Glutamatergic neuron (in vitro differentiated cells): ENCODE measurements around the gene ARHGAP24. TPM values are rescaled to one million over a fixed set of nuclear protein-coding genes. Genes with fewer than 3 reads are reported as not detected.

ENCODE experiments used
- DNase-seq: peaks from one replicate; pipeline ENCODE4 v3.0.0; 2022
- H3K27ac Mint-ChIP-seq: one replicate; pipeline ENCODE4 v1.8.0; 2020; ENCODE audit warnings: mild to moderate bottlenecking, mixed read lengths, inconsistent platforms; ENCODE audit not compliant: unreplicated experiment
- H3K27me3 Mint-ChIP-seq: one replicate; pipeline ENCODE4 v1.8.0; 2020; ENCODE audit warnings: mild to moderate bottlenecking, moderate library complexity, mixed read lengths, inconsistent platforms; ENCODE audit not compliant: unreplicated experiment
- H3K36me3 Mint-ChIP-seq: one replicate; pipeline ENCODE4 v1.8.0; 2020; ENCODE audit warnings: mild to moderate bottlenecking, mixed read lengths, inconsistent platforms; ENCODE audit not compliant: unreplicated experiment
- H3K4me1 Mint-ChIP-seq: one replicate; pipeline ENCODE4 v1.8.0; 2020; ENCODE audit warnings: mild to moderate bottlenecking, low read depth, mixed read lengths, inconsistent platforms; ENCODE audit not compliant: unreplicated experiment
- H3K4me3 Mint-ChIP-seq: one replicate; pipeline ENCODE4 v1.8.0; 2020; ENCODE audit warnings: mild to moderate bottlenecking, mixed read lengths, inconsistent platforms; ENCODE audit not compliant: unreplicated experiment
- H3K9me3 Mint-ChIP-seq: one replicate; pipeline ENCODE4 v1.8.0; 2020; ENCODE audit warnings: mild to moderate bottlenecking, moderate library complexity, mixed read lengths, inconsistent platforms; ENCODE audit not compliant: unreplicated experiment
- CTCF ChIP-seq: fragments of 200-600 bp; sonication (generic); IDR thresholded peaks from one replicate; pipeline ENCODE4 v1.5.0; 2021; ENCODE audit not compliant: partially characterized antibody, unreplicated experiment
- total RNA-seq: library from RNA; stranded (reverse); fragmentation: NEBNext Ultra II Directional; extraction: Animal tissue kit (Norgen Biotek cat#: 25700); gene quantifications from one replicate; pipeline ENCODE4 v1.2.1, GENCODE V29; 2021; ENCODE audit not compliant: unreplicated experiment

ARHGAP24 gene
- total RNA-seq, 1 donor from 2014 or later: 1.6 TPM

GRCh38 chr4:86006057-86006456 lies 531.1 kb downstream of the ARHGAP24 start:
- TF ChIP-seq CTCF: no peak
- Mint-ChIP-seq H3K4me1 (peaks cover 3% of the 10 kb centered on the region), H3K4me3 (no peak overlapping the region), H3K9me3 (no peaks in the 10 kb centered on the region), H3K27me3 (no peaks in the 10 kb centered on the region), H3K27ac (no peak overlapping the region), H3K36me3 (no peaks in the 10 kb centered on the region)
- no peak for DNase-seq

- no peak overlapping the region for H3K4me3 Mint-ChIP-seq
- no peak for DNase-seq
Measured at GRCh38 chr4:86007042-86007441, 532.1 kb downstream of the ARHGAP24 start.

GRCh38 chr4:86011117-86011516 lies 536.2 kb downstream of the ARHGAP24 start:
- no peak for TF ChIP-seq CTCF
- Mint-ChIP-seq H3K27ac (no peak overlapping the region), H3K4me1 (peaks cover 12% of the 10 kb centered on the region), H3K4me3 (no peak overlapping the region), H3K9me3 (peaks cover under 1% of the 10 kb centered on the region), H3K36me3 (no peaks in the 10 kb centered on the region), H3K27me3 (no peaks in the 10 kb centered on the region)
- no peak for DNase-seq

More at GRCh38 chr4:86007042-86007441, 532.1 kb downstream of the ARHGAP24 start:
- Mint-ChIP-seq H3K36me3 (no peaks in the 10 kb centered on the region), H3K9me3 (no peaks in the 10 kb centered on the region), H3K27me3 (no peaks in the 10 kb centered on the region), H3K27ac (no peak overlapping the region), H3K4me1 (no peaks in the 10 kb centered on the region)
- no peak for TF ChIP-seq CTCF

GRCh38 chr4:86013621-86014020 lies 538.7 kb downstream of the ARHGAP24 start:
- H3K27ac Mint-ChIP-seq: no peak overlapping the region
- peaks cover 2% of the 10 kb centered on the region for H3K9me3 Mint-ChIP-seq

GRCh38 chr4:86014599-86014998 lies 539.6 kb downstream of the ARHGAP24 start:
- Mint-ChIP-seq H3K4me1 (peaks cover 24% of the 10 kb centered on the region), H3K27ac (peak overlapping the region; percentile 23), H3K9me3 (peaks cover 2% of the 10 kb centered on the region), H3K4me3 (peak overlapping the region; percentile 21), H3K36me3 (no peaks in the 10 kb centered on the region), H3K27me3 (no peaks in the 10 kb centered on the region)
- DNase-seq: peak; percentile 42
- no peak for TF ChIP-seq CTCF

More at GRCh38 chr4:86013621-86014020, 538.7 kb downstream of the ARHGAP24 start:
- Mint-ChIP-seq H3K4me3 (no peak overlapping the region), H3K4me1 (peaks cover 19% of the 10 kb centered on the region), H3K36me3 (no peaks in the 10 kb centered on the region), H3K27me3 (no peaks in the 10 kb centered on the region)
- no peak for TF ChIP-seq CTCF
- no peak for DNase-seq
